HCT116 (cell line): Measurements from ENCODE around the gene DRGX. TPM values are rescaled to one million over a fixed set of nuclear protein-coding genes. Genes with fewer than 3 reads are reported as not detected.

Source experiments
- ATAC-seq: fragments of 200-7000 bp; cut with Tn5 transposase; 2 replicates; pipeline ENCODE4 v1.9.1; 2020; ENCODE audit warnings: mild to moderate bottlenecking, moderate library complexity
- BruUV-seq: library from RNA; stranded (reverse); fragments of 400-500 nt; replicated peaks from 2 replicates; lab custom pipeline; 2021; lab: Mats Ljungman, UMichigan
- CTCF ChIA-PET: fragments of 300-600 bp; sonication (Branson Sonifier 250); formaldehyde crosslinking; loops from one replicate; lab custom pipeline; 2021; ENCODE audit warnings: antibody characterized with exemption; lab: Charles Lee
- POLR2A ChIA-PET: fragments of 300-600, 350-600 bp; sonication (Branson Sonifier 250); formaldehyde crosslinking; loops from one replicate; lab custom pipeline; 2021; ENCODE audit warnings: antibody characterized with exemption; lab: Charles Lee
- RAD21 ChIA-PET, 2 experiments: fragments of 300-600 bp; sonication (Branson Sonifier 250); formaldehyde crosslinking; loops; one replicate each; lab custom pipeline; 2023; ENCODE audit warnings: low total read pairs in 2 of 2; ENCODE audit not compliant: uncharacterized antibody in 2 of 2, unreplicated experiment in 2 of 2, low non-redundant PET in 1 of 2; lab: Charles Lee
- DNase-seq: peaks from one replicate; pipeline ENCODE4 v3.0.0-alpha.2; 2010; ENCODE audit warnings: low read depth, low spot score
- H2AFZ ChIP-seq: fragments of 200-600 bp; shearing (Covaris generic), sonication (generic); 2 replicates; pipeline ENCODE4 v1.6.1; 2017; ENCODE audit warnings: low read depth, mixed run types, mixed read lengths, antibody characterized with exemption, low read length; ENCODE audit not compliant: poor library complexity, severe bottlenecking
- H3K27ac ChIP-seq: 2 replicates; pipeline ENCODE4 v1.5.1; 2012; ENCODE audit warnings: low read depth, low read length
- H3K27me3 ChIP-seq: fragments of 200-600 bp; sonication (generic); 2 replicates; pipeline ENCODE4 v1.6.1; 2016; ENCODE audit warnings: mixed run types, low read length, mixed read lengths; ENCODE audit not compliant: insufficient read depth
- H3K36me3 ChIP-seq, 2 experiments: fragments of 200-500 bp in 1 of 2; fragments of 200-600 bp in 1 of 2; sonication (Bioruptor generic) in 1 of 2; sonication (generic) in 1 of 2; 2 replicates each; pipeline versions ENCODE4 v1.5.1 to v1.6.1; 2014 to 2016; ENCODE audit warnings: low read length in 2 of 2, inconsistent platforms in 1 of 2, mixed read lengths in 1 of 2, mixed run types in 1 of 2; ENCODE audit not compliant: insufficient read depth in 2 of 2, control insufficient read depth in 1 of 2
- H3K4me1 ChIP-seq, 2 experiments: fragments of 200-600 bp in 1 of 2; sonication (generic) in 1 of 2; 2 replicates each; pipeline versions ENCODE4 v1.5.1 to v1.6.1; 2012 to 2017; ENCODE audit warnings: low read length in 2 of 2, inconsistent platforms in 1 of 2, mild to moderate bottlenecking in 1 of 2, mixed read lengths in 1 of 2, mixed run types in 1 of 2, moderate library complexity in 1 of 2; ENCODE audit not compliant: insufficient read depth in 2 of 2, control insufficient read depth in 1 of 2
- H3K4me2 ChIP-seq: fragments of 200-600 bp; sonication (generic); 2 replicates; pipeline ENCODE4 v1.6.1; 2017; ENCODE audit warnings: mixed run types, low read length, mixed read lengths
- H3K4me3 ChIP-seq, 2 experiments: fragments of 200-600 bp in 1 of 2; sonication (generic) in 1 of 2; replicated peaks in 1 of 2; 2 replicates each; pipeline ENCODE4 v1.5.1; 2011 to 2016; ENCODE audit warnings: low read length in 2 of 2, control low read depth in 1 of 2, low read depth in 1 of 2, mild to moderate bottlenecking in 1 of 2, mixed read lengths in 1 of 2, mixed run types in 1 of 2
- H3K79me2 ChIP-seq: fragments of 200-600 bp; sonication (generic); 2 replicates; pipeline ENCODE4 v1.6.1; 2017; ENCODE audit warnings: mild to moderate bottlenecking, mixed run types, low read length, moderate library complexity, mixed read lengths; ENCODE audit not compliant: insufficient read depth
- H3K9ac ChIP-seq: fragments of 200-600 bp; sonication (generic); 2 replicates; pipeline ENCODE4 v1.6.1; 2016; ENCODE audit warnings: low read length, mixed read lengths
- H3K9me2 ChIP-seq: fragments of 200-600 bp; sonication (generic), shearing (Covaris generic); 2 replicates; pipeline ENCODE4 v1.6.1; 2017; ENCODE audit warnings: mixed run types, mild to moderate bottlenecking, moderate library complexity; ENCODE audit not compliant: insufficient read depth
- H3K9me3 ChIP-seq, 2 experiments: fragments of 200-500 bp in 1 of 2; fragments of 200-600 bp in 1 of 2; sonication (Bioruptor generic) in 1 of 2; sonication (generic) in 1 of 2; 2 replicates each; pipeline ENCODE4 v1.6.1; 2014 to 2017; ENCODE audit warnings: low read length in 2 of 2, mixed read lengths in 2 of 2, inconsistent platforms in 1 of 2, low read depth in 1 of 2, mild to moderate bottlenecking in 1 of 2, mixed run types in 1 of 2, moderate library complexity in 1 of 2; ENCODE audit not compliant: control insufficient read depth in 1 of 2, insufficient read depth in 1 of 2
- H4K20me1 ChIP-seq: fragments of 200-600 bp; sonication (generic), shearing (Covaris generic); 2 replicates; pipeline ENCODE4 v1.6.1; 2017; ENCODE audit warnings: mixed run types, mild to moderate bottlenecking, moderate library complexity; ENCODE audit not compliant: insufficient read depth
- CBX3 ChIP-seq: IDR thresholded peaks from 2 replicates; pipeline ENCODE4 v1.6.1; 2012; ENCODE audit warnings: low read depth
- CTCF ChIP-seq, 3 experiments: fragments of 200-600 bp in 1 of 3; sonication (generic) in 1 of 3; IDR thresholded peaks in 2 of 3; conservative IDR thresholded peaks in 1 of 3; 2 replicates each; pipeline ENCODE4 v1.5.1; 2012 to 2017; ENCODE audit warnings: low read depth in 2 of 3, low read length in 2 of 3, antibody characterized with exemption in 1 of 3, borderline replicate concordance in 1 of 3, control low read depth in 1 of 3, mild to moderate bottlenecking in 1 of 3, mixed read lengths in 1 of 3, mixed run types in 1 of 3, moderate library complexity in 1 of 3; ENCODE audit not compliant: insufficient read depth in 1 of 3
- ELF1 ChIP-seq: IDR thresholded peaks from 2 replicates; pipeline ENCODE4 v1.6.1; 2012; ENCODE audit warnings: low read depth, borderline replicate concordance
- EZH2 ChIP-seq: fragments of 200-600 bp; sonication (generic); IDR thresholded peaks from 2 replicates; pipeline ENCODE4 v1.6.1; 2017; ENCODE audit warnings: antibody characterized with exemption, mixed run types
- FOSL1 ChIP-seq: IDR thresholded peaks from 2 replicates; pipeline ENCODE4 v1.6.1; 2012; ENCODE audit warnings: low read depth
- POLR2A ChIP-seq: IDR thresholded peaks from 2 replicates; pipeline ENCODE4 v1.7.0; 2011; ENCODE audit warnings: borderline replicate concordance; ENCODE audit not compliant: insufficient read depth, insufficient read length; ENCODE audit errors: extremely low read depth
- POLR2AphosphoS5 ChIP-seq: IDR thresholded peaks from 2 replicates; pipeline ENCODE4 v1.6.1; 2011; ENCODE audit warnings: mild to moderate bottlenecking, low read depth, low read length, moderate library complexity
- SP1 ChIP-seq: IDR thresholded peaks from 2 replicates; pipeline ENCODE4 v1.6.1; 2012; ENCODE audit warnings: low read depth
- intact Hi-C: fragments of 100-400 bp; cut with micrococcal nuclease; formaldehyde crosslinking; loops from 2 replicates; pipeline ENCODE4 v1.10.0; 2022
- total RNA-seq: library from RNA; stranded (reverse); gene quantifications from one replicate; pipeline ENCODE4 v1.2.1, GENCODE V29; 2021; ENCODE audit not compliant: unreplicated experiment
- TF ChIP-seq, protein P1 (sequence below): IDR thresholded peaks from 2 replicates; pipeline ENCODE4 v1.6.1; 2012
- TF ChIP-seq, protein P2 (sequence below): IDR thresholded peaks from 2 replicates; pipeline ENCODE4 v1.6.1; 2011; ENCODE audit warnings: mild to moderate bottlenecking, low read length, moderate library complexity; ENCODE audit not compliant: insufficient replicate concordance; ENCODE audit errors: extremely low read depth

The DRGX gene
- total RNA-seq, 1 experiment from 2014 or later: not detected

- H4K20me1 ChIP-seq: no peaks in the 10 kb centered on the region
- no peaks in the 10 kb centered on the region for H3K4me1 ChIP-seq
- no peak overlapping the region for H3K4me3 ChIP-seq
- no peak overlapping the region for H3K4me2 ChIP-seq
- ChIA-PET POLR2A (no interaction called here), CTCF (interaction anchor here (0.6 to 1.6 kb wide), 2 partner anchors 28 to 772 kb away, joined by 3 to 6 read pairs; no protein-coding TSS in a partner anchor), RAD21 (no interaction called here)
- H3K36me3 ChIP-seq: no peaks in the 10 kb centered on the region
- no peak overlapping the region for H2AFZ ChIP-seq
- no peaks in the 10 kb centered on the region for H3K9me2 ChIP-seq
- TF ChIP-seq EZH2: no peak
- peak in 2 of 3 experiments; percentile 57 to 70; a peak in 4 of 6 replicates for TF ChIP-seq CTCF (IDR thresholded peaks at IDR 0.05 in 2 of 3, conservative IDR thresholded peaks at IDR 0.05 in 1 of 3; ENCODE audit: borderline replicate concordance in 1 of 3, insufficient read depth in 1 of 3, low read depth in 2 of 3, low read length in 2 of 3)
- no peaks in the 10 kb centered on the region for H3K79me2 ChIP-seq
- H3K27ac ChIP-seq: no peak overlapping the region
- H3K27me3 ChIP-seq: peaks cover 28% of the 10 kb centered on the region
- peak; percentile 98 for ATAC-seq
- intact Hi-C loops: no loop called here
- BruUV-seq: no TSS peak
- peak; percentile 16 for DNase-seq
- H3K9ac ChIP-seq: no peak overlapping the region
- no peaks in the 10 kb centered on the region for H3K9me3 ChIP-seq
These were observed 16.1 kb downstream of the DRGX start for GRCh38 chr10:49379596-49380410.

DNA sequence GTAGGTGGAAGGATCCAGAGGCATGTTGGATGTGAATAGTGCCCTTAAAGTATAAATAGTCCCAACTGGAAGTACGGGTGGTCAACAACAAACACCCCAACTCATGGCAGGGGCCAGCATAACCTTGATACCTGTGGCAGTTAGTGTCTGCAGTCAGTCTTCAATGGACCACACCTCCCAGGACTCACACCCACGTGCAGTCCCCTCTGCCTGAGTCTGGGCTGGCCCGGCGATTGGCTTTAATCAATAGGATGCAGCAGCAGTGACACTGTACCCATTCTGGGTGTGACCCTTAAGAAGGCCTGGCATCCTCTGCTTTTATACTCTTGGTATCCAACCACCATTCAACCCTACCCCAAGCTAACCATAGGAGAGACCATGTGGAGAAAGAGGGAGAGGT is 18.6 kb downstream of the DRGX start:
- no peaks in the 10 kb centered on the region for H3K9me3 ChIP-seq
- H4K20me1 ChIP-seq: no peaks in the 10 kb centered on the region
- no peaks in the 10 kb centered on the region for H3K36me3 ChIP-seq
- no peak overlapping the region for H2AFZ ChIP-seq
- ATAC-seq (no peak), DNase-seq (no peak)
- no peaks in the 10 kb centered on the region for H3K4me1 ChIP-seq
- CTCF ChIA-PET: no interaction called here
- POLR2A ChIA-PET: no interaction called here
- H3K4me3 ChIP-seq: no peak overlapping the region
- H3K9ac ChIP-seq: no peak overlapping the region
- no peak overlapping the region for H3K4me2 ChIP-seq
- no peaks in the 10 kb centered on the region for H3K79me2 ChIP-seq
- intact Hi-C loops: no loop called here
- RAD21 ChIA-PET: no interaction called here
- BruUV-seq: no TSS peak
- H3K9me2 ChIP-seq: no peaks in the 10 kb centered on the region
- TF ChIP-seq FOSL1 (no peak), POLR2A (no peak), SP1 (no peak), ELF1 (no peak), POLR2AphosphoS5 (no peak), CBX3 (no peak)
- TF ChIP-seq, protein P1, sequence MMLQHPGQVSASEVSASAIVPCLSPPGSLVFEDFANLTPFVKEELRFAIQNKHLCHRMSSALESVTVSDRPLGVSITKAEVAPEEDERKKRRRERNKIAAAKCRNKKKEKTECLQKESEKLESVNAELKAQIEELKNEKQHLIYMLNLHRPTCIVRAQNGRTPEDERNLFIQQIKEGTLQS: no peak
- TF ChIP-seq, protein P2, sequence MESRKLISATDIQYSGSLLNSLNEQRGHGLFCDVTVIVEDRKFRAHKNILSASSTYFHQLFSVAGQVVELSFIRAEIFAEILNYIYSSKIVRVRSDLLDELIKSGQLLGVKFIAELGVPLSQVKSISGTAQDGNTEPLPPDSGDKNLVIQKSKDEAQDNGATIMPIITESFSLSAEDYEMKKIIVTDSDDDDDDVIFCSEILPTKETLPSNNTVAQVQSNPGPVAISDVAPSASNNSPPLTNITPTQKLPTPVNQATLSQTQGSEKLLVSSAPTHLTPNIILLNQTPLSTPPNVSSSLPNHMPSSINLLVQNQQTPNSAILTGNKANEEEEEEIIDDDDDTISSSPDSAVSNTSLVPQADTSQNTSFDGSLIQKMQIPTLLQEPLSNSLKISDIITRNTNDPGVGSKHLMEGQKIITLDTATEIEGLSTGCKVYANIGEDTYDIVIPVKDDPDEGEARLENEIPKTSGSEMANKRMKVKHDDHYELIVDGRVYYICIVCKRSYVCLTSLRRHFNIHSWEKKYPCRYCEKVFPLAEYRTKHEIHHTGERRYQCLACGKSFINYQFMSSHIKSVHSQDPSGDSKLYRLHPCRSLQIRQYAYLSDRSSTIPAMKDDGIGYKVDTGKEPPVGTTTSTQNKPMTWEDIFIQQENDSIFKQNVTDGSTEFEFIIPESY: no peak
- peaks cover 23% of the 10 kb centered on the region for H3K27me3 ChIP-seq
- H3K27ac ChIP-seq: no peak overlapping the region
